Psoas muscle (tissue), 8 donors: ENCODE data around the gene CCDC106. TPM values are rescaled to one million over a fixed set of nuclear protein-coding genes. Genes with fewer than 3 reads are reported as not detected.
A peak's percentile ranks its signal among the peaks of the same experiment; 100 is the strongest.

Experiments used
- ATAC-seq, 4 donors: fragments of 200-7000 bp; cut with Tn5 transposase; one replicate each; pipeline ENCODE4 v1.9.1; 2020; ENCODE audit warnings: moderate library complexity in 3 of 4, mild to moderate bottlenecking in 2 of 4
- DNase-seq, 2 donors: peaks; one replicate each; pipeline ENCODE4 v3.0.0-alpha.2; 2020
- H3K27ac ChIP-seq: fragments of 200-600 bp; one replicate; pipeline ENCODE4 v1.8.0; 2022
- H3K27me3 ChIP-seq, 3 donors: fragments of 200-600 bp in 1 of 3; one replicate each; pipeline versions ENCODE4 v1.6.1 to v1.8.0; 2013 to 2022; ENCODE audit warnings: low read length in 2 of 3, mild to moderate bottlenecking in 2 of 3, moderate library complexity in 1 of 3; ENCODE audit not compliant: insufficient read depth in 3 of 3
- H3K36me3 ChIP-seq, 2 donors: fragments of 200-600 bp in 1 of 2; one replicate each; pipeline versions ENCODE4 v1.6.1 to v1.8.0; 2013 to 2022; ENCODE audit warnings: low read depth in 1 of 2, mild to moderate bottlenecking in 1 of 2, moderate library complexity in 1 of 2; ENCODE audit not compliant: insufficient read depth in 1 of 2
- H3K4me1 ChIP-seq: fragments of 200-600 bp; one replicate; pipeline ENCODE4 v1.8.0; 2022
- H3K4me3 ChIP-seq: fragments of 200-600 bp; one replicate; pipeline ENCODE4 v1.8.0; 2022; ENCODE audit warnings: mild to moderate bottlenecking
- H3K9me3 ChIP-seq: fragments of 200-600 bp; one replicate; pipeline ENCODE4 v1.8.0; 2022
- WGBS, 3 donors: extraction: QIAGEN DNeasy Blood & Tissue Kit; methylation state at CpG; one replicate each; pipeline versions ENCODE4 v1.1.6 to v1.1.7; 2013; 5-methylcytosine and 5-hydroxymethylcytosine counted together
- intact Hi-C, 2 donors: fragments of 100-400 bp; cut with DNase I; formaldehyde crosslinking; loops; one replicate each; pipeline versions ENCODE4 v1.11.0 to v1.14.2; 2022
- polyA plus RNA-seq, 3 donors: library from polyadenylated mRNA; stranded (reverse); fragments of 200-250 nt; gene quantifications; one replicate each; pipeline ENCODE4 v1.2.3, GENCODE V29; 2013
- total RNA-seq, 4 donors: library from RNA; stranded (reverse); fragmentation: NEBNext Ultra II Directional in 2 of 4; extraction: Animal tissue kit (Norgen Biotek cat#: 25700) in 2 of 4; gene quantifications; one replicate each; pipeline versions ENCODE4 v1.2.1 to v1.2.4, GENCODE V29; 2021 to 2023
- TF ChIP-seq, protein P1 (sequence below): fragments of 200-600 bp; IDR thresholded peaks from one replicate; pipeline ENCODE4 v1.8.0; 2022; ENCODE audit warnings: antibody characterized with exemption
- donor health status: healthy with polysubstance abuse.
- donor health status: DM: no; HTN: no; CAD: no; lungs with moderate emphysema.
- donor health status: Bipolar disorder and iron deficiency.
- donor health status: healthy.
- donor health status: DM: yes; HTN: yes; CAD: no.
- donor health status: DM: no; HTN: no; CAD: no.
- donor health status: DM: no; HTN: no; CAD: no.
- donor health status: DM: yes; HTN: yes; CAD: no.

Gene CCDC106
- total and polyA plus RNA-seq, 7 donors = 4.4 to 12.0 (median 10.0) TPM

DNA sequence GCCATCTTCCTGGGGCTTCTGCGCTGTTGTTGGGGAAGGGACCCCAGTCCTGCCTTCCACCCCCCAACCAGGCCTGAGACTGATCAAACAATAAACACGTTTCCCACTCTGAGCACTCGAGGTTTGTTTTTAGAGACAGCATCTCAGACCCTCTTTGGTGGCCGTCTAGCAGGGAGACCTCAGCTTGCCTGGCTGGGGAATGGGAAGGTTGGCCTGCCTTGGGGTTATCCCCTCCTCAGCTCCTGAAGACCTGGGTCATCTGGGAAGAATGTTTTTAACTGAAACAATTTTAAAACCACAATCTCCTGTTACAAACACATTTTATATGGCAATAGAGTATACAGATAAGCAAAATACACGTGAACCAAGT, 2.5 kb upstream of the CCDC106 start:
- H3K4me3 ChIP-seq = no peak overlapping the region
- intact Hi-C loops = no loop called here
- H3K27me3 ChIP-seq = no peaks in the 10 kb centered on the region
- no peaks in the 10 kb centered on the region for H3K9me3 ChIP-seq
- H3K4me1 ChIP-seq = peaks cover 39% of the 10 kb centered on the region
- WGBS, 3 donors = 61 to 74% (median 68%) methylated on average over 5 of the region's 5 CpGs
- peaks cover 0 to 17% of the 10 kb centered on the region in 2 donors for H3K36me3 ChIP-seq
- TF ChIP-seq, protein P1, sequence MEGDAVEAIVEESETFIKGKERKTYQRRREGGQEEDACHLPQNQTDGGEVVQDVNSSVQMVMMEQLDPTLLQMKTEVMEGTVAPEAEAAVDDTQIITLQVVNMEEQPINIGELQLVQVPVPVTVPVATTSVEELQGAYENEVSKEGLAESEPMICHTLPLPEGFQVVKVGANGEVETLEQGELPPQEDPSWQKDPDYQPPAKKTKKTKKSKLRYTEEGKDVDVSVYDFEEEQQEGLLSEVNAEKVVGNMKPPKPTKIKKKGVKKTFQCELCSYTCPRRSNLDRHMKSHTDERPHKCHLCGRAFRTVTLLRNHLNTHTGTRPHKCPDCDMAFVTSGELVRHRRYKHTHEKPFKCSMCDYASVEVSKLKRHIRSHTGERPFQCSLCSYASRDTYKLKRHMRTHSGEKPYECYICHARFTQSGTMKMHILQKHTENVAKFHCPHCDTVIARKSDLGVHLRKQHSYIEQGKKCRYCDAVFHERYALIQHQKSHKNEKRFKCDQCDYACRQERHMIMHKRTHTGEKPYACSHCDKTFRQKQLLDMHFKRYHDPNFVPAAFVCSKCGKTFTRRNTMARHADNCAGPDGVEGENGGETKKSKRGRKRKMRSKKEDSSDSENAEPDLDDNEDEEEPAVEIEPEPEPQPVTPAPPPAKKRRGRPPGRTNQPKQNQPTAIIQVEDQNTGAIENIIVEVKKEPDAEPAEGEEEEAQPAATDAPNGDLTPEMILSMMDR = no peak
- no peak for ATAC-seq
- peak in 1 of 2 donors; percentile 14 for DNase-seq
- no peak overlapping the region for H3K27ac ChIP-seq

DNA sequence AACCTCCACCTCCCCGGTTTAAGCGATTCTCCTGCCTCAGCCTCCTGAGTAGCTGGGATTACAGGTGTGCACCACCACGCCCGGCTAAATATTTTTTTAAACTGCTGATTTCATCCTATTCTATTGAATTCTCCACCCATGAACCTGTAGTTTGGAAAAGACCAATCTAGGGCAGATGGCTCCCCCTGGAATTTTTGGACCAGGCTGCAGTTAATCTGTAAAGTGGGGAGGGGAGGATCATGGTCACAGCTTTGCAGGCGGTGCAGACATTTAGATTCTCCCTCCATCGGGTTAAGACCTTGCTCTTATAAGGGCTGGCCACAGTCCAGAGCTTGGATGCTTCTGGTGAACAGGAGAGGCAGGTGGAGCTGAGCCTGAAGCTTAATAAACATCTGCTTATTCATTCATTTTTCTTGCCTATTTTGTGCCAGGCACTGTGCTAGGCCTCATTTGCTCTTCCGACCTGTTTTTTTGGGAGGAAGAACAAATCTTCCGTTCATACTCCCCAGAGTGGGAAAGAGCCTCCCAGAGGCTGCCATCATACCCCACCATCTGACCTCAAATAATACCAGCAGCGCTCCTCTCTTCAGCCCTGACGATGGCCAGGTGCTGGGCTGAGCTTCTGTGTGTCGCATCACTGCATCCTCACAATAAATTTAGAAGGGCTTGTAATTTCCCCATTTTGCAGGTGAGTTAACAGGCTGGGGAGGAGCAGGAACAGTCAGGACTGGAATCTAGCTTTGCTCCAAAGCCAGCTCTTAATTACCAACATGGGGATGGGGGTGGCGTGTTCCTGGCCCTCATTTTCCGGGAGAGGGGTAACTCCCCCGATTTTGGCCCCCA, 902 bp upstream of the CCDC106 start:
- Histone ChIP-seq H3K27ac (peak overlapping the region; percentile 80), H3K36me3 (peaks cover 0 to 22% of the 10 kb centered on the region in 2 donors), H3K27me3 (no peaks in the 10 kb centered on the region), H3K9me3 (no peaks in the 10 kb centered on the region), H3K4me3 (peak overlapping the region; percentile 94), H3K4me1 (peaks cover 35% of the 10 kb centered on the region)
- intact Hi-C loops = no loop called here
- TF ChIP-seq, protein P1 = no peak
- WGBS, 3 donors = 38 to 43% (median 40%) methylated on average over 14 of the region's 14 CpGs
- DNase-seq (peak in 1 of 2 donors; percentile 31), ATAC-seq (no peak)

GRCh38 chr19:55648585-55649267, 714 bp downstream of the CCDC106 start:
- 26 to 34% (median 32%) methylated on average over 24 to 25 of the region's 25 CpGs for WGBS, 3 donors
- DNase-seq (no peak), ATAC-seq (no peak)
- Histone ChIP-seq H3K9me3 (no peaks in the 10 kb centered on the region), H3K4me1 (peaks cover 30% of the 10 kb centered on the region), H3K27me3 (no peaks in the 10 kb centered on the region), H3K36me3 (peaks cover 0 to 22% of the 10 kb centered on the region in 2 donors), H3K27ac (peak overlapping the region; percentile 80), H3K4me3 (peak overlapping the region; percentile 94)
- TF ChIP-seq, protein P1 = no peak
- intact Hi-C loops = no loop called here

DNA sequence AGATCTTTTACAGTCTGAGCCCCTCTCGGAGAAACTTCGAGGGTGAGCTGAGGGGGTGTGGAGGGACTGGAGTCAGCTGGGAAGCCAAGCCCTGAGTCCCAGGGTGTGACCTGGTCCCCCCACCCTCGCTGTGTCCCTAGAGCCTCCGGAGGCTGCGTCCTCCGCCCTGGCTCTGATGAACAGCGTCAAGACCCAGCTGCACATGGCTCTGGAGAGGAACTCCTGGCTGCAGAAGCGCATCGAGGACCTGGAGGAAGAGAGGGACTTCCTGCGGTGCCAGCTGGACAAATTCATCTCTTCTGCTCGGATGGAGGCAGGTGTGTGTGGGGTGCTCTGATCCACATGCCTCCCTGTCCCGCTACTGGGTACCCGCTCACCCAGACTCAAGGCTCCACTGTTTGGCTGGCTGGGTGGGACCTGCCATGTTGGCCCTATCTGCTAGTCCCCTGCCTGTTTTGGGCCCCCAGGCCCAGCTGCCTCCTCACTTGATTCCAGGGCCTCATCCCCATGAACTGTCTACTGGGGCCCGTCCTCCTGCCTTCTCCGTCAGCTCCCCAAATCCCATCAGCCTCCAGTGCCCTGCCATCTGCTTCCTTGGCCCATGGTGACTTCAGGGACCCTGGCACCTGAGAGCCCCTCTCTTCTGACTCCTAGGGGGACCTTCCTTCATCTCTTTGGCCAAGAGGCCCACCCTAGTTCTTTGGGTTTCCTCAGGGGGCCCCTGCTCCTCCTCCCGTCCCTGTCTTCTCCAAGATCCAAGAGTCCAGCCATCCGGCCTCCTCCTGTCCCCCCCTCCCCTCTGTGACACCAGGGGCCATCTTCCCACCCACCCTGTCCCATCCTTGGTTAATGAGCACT, 1.5 kb downstream of the CCDC106 start:
- peaks cover 0 to 22% of the 10 kb centered on the region in 2 donors for H3K36me3 ChIP-seq
- TF ChIP-seq, protein P1 = no peak
- H3K4me3 ChIP-seq = peak overlapping the region; percentile 94
- 69 to 76% (median 75%) methylated on average over 17 of the region's 17 CpGs for WGBS, 3 donors
- ATAC-seq = no peak
- no peaks in the 10 kb centered on the region for H3K27me3 ChIP-seq
- peak in 1 of 2 donors; percentile 49 for DNase-seq
- no peaks in the 10 kb centered on the region for H3K9me3 ChIP-seq
- H3K27ac ChIP-seq = peak overlapping the region; percentile 80
- intact Hi-C loops = loop anchor here in 1 of 2 donors (10.0 kb wide), 1 partner anchor 265 kb away; the partner anchor contains the start of genes RPL28 and TMEM238
- peaks cover 25% of the 10 kb centered on the region for H3K4me1 ChIP-seq
